Fibroblast of lung (primary cell): ENCODE data around the gene RPLP2. TPM values are rescaled to one million over a fixed set of nuclear protein-coding genes. Genes with fewer than 3 reads are reported as not detected.

Experiments
- DNase-seq, 2 donors: peaks; one replicate each; pipeline versions ENCODE4 v3.0.0 to v3.0.0-alpha.2; 2010; ENCODE audit warnings: low read depth in 2 of 2
- H2AFZ ChIP-seq: 2 replicates; pipeline ENCODE4 v1.5.1; 2012; ENCODE audit warnings: low read length, control low read depth, inconsistent platforms
- H3K27ac ChIP-seq: 2 replicates; pipeline ENCODE4 v1.5.1; 2011; ENCODE audit warnings: low read length, control low read depth; ENCODE audit not compliant: insufficient read depth
- H3K27me3 ChIP-seq: 2 replicates; pipeline ENCODE4 v1.5.1; 2011; ENCODE audit warnings: mild to moderate bottlenecking, low read length; ENCODE audit not compliant: control insufficient read depth, insufficient read depth
- H3K36me3 ChIP-seq: 2 replicates; pipeline ENCODE4 v1.5.1; 2011; ENCODE audit warnings: low read length; ENCODE audit not compliant: control insufficient read depth, insufficient read depth
- H3K4me1 ChIP-seq: 2 replicates; pipeline ENCODE4 v1.5.1; 2011; ENCODE audit warnings: low read length; ENCODE audit not compliant: control insufficient read depth, insufficient read depth; ENCODE audit errors: extremely low read depth
- H3K4me2 ChIP-seq: 2 replicates; pipeline ENCODE4 v1.5.1; 2011; ENCODE audit warnings: low read length, control low read depth; ENCODE audit not compliant: insufficient read depth; ENCODE audit errors: extremely low read depth
- H3K4me3 ChIP-seq, 4 experiments: fragments of 200-600 bp in 1 of 4; sonication (generic) in 1 of 4; replicated peaks in 1 of 4; 2 replicates each; pipeline ENCODE4 v1.5.1; 2011 to 2016; ENCODE audit warnings: low read length in 4 of 4, low read depth in 3 of 4, mild to moderate bottlenecking in 3 of 4, control low read depth in 2 of 4, inconsistent platforms in 1 of 4, mixed read lengths in 1 of 4; ENCODE audit not compliant: insufficient read depth in 1 of 4; ENCODE audit errors: control extremely low read depth in 1 of 4
- H3K79me2 ChIP-seq: 2 replicates; pipeline ENCODE4 v1.5.1; 2012; ENCODE audit warnings: mild to moderate bottlenecking, low read length, inconsistent platforms; ENCODE audit not compliant: control insufficient read depth, insufficient read depth
- H3K9ac ChIP-seq: 2 replicates; pipeline ENCODE4 v1.5.1; 2011; ENCODE audit warnings: mild to moderate bottlenecking, low read length, control low read depth; ENCODE audit not compliant: insufficient read depth
- H3K9me3 ChIP-seq: 2 replicates; pipeline ENCODE4 v1.5.1; 2012; ENCODE audit warnings: low read depth, low read length; ENCODE audit not compliant: control insufficient read depth, insufficient read depth
- H4K20me1 ChIP-seq: 2 replicates; pipeline ENCODE4 v1.5.1; 2011; ENCODE audit warnings: low read length; ENCODE audit not compliant: control insufficient read depth, insufficient read depth; ENCODE audit errors: extremely low read depth
- EZH2 ChIP-seq: IDR thresholded peaks from 2 replicates; pipeline ENCODE4 v1.5.1; 2012; ENCODE audit warnings: low read length, control low read depth, mild to moderate bottlenecking; ENCODE audit errors: missing control alignments
- polyA plus RNA-seq, 2 donors: library from polyadenylated mRNA; depleted of rRNA in 1 of 2; stranded (reverse) in 1 of 2; unstranded in 1 of 2; fragments of >200 nt; gene quantifications; 2 replicates each; pipeline ENCODE4 v1.2.1, GENCODE V29; 2011 to 2012; ENCODE audit warnings: missing spikeins in 1 of 2
- total RNA-seq: library from RNA; depleted of rRNA; stranded (reverse); fragments of >200 nt; gene quantifications from 2 replicates; pipeline ENCODE4 v1.2.1, GENCODE V29; 2014
- TF ChIP-seq, protein P1 (sequence below), 2 donors: IDR thresholded peaks in 1 of 2; conservative IDR thresholded peaks in 1 of 2; 1 replicate in 1 of 2; 2 replicates in 1 of 2; pipeline ENCODE4 v1.5.1; 2011 to 2012; ENCODE audit warnings: low read length in 2 of 2, control low read depth in 1 of 2, inconsistent platforms in 1 of 2, low read depth in 1 of 2, mild to moderate bottlenecking in 1 of 2

RPLP2 gene
- total and polyA plus RNA-seq, 2 donors (not counting 1 experiment from before 2014, with no cell fraction given), result 294 to 741 TPM

DNA sequence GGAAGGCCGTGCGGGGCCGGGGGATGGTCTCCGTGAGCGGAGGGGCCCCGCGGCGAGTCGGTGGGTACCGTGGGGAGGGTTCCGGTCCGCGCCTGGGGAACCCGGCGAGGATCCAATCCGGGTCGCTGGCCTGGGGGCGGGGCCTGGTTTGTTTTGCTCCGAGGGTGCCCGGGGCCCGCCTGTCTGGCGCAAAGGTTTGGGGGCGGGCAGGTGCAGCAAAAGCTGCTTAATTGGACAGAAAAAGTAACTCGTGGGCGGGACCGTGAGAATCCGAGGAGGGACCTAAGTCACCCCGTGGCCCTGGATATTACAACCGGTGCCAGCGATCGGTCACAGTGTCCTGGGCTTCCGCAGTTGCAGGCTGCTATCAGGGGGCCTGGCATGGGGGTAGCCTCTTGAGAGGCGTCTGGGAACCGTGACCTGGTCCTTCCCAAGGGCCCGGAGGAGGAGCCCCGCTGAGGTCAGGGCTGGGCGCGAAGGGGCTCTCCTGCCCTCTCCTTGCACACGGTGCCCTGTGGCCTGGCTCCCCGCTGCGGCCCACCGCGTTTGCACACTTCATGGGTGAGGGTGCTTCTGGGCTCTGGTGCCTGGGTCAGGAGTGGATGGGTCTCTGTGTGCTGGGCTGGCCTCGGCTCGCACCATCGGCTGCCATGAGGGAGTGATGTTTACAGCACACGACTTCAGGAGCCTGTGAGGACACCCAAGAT lies 10.3 kb downstream of the RPLP2 start:
- peak overlapping the region; percentile 83 for H3K4me2 ChIP-seq
- peaks cover 20% of the 10 kb centered on the region for H3K4me1 ChIP-seq
- DNase-seq, result peak; percentile 57 to 70
- H3K9ac ChIP-seq, result peak overlapping the region; percentile 90
- TF ChIP-seq EZH2, result no peak
- TF ChIP-seq, protein P1, sequence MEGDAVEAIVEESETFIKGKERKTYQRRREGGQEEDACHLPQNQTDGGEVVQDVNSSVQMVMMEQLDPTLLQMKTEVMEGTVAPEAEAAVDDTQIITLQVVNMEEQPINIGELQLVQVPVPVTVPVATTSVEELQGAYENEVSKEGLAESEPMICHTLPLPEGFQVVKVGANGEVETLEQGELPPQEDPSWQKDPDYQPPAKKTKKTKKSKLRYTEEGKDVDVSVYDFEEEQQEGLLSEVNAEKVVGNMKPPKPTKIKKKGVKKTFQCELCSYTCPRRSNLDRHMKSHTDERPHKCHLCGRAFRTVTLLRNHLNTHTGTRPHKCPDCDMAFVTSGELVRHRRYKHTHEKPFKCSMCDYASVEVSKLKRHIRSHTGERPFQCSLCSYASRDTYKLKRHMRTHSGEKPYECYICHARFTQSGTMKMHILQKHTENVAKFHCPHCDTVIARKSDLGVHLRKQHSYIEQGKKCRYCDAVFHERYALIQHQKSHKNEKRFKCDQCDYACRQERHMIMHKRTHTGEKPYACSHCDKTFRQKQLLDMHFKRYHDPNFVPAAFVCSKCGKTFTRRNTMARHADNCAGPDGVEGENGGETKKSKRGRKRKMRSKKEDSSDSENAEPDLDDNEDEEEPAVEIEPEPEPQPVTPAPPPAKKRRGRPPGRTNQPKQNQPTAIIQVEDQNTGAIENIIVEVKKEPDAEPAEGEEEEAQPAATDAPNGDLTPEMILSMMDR (conservative IDR thresholded peaks at IDR 0.05 in 1 of 2, IDR thresholded peaks at IDR 0.05 in 1 of 2; ENCODE audit: low read depth in 1 of 2, low read length in 2 of 2), result no peak
- peak overlapping the region; percentile 82 for H3K27ac ChIP-seq
- no peak overlapping the region for H2AFZ ChIP-seq
- H3K79me2 ChIP-seq, result peaks cover 16% of the 10 kb centered on the region
- H3K9me3 ChIP-seq, result no peaks in the 10 kb centered on the region
- H4K20me1 ChIP-seq, result no peaks in the 10 kb centered on the region
- peaks cover 15% of the 10 kb centered on the region for H3K36me3 ChIP-seq
- no peaks in the 10 kb centered on the region for H3K27me3 ChIP-seq
- H3K4me3 ChIP-seq, result peak overlapping the region; percentile 58 to 81 (median 75)

DNA sequence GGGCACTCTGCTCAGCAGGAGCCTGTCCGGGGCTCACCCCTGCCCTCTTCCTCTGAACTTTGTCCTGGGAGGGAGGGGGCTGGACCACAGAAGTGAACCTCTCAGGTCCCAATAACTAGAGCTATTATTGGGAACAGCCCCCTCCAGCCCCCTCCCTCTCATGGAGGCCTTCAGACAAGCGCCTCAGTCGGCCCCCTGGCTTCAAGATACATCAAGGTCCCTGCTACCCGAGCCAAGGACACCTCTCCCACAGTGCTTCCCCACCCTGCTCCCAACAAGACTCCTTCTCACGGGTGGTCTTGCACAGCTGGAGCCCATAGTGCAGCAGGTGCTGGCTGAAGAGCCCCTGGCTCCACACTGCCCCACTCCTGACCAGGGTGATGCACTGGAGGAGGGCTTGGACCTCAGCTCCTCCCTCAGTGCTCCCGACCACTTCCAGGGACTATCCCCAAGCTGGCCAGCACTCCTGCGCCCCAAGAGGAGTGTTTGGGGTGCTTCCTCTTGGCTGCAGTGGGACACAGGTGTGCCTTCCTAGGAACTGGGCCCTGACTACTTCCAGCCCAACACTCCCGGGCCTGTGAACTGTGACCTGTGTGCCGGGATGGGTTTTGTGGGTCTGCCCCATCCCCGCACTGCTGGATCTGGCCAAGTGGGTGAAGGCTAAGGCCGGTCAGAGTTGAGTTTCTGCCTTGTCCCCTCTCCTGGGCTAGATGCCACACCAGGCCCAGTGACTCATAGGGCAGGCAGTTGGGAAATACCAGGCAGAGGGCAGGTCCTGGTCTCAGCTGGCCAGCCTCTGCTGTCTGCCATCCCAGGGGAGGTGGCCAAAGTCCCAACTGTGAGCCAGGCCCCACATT lies 11.1 kb downstream of the RPLP2 start:
- H3K27ac ChIP-seq, result peak overlapping the region; percentile 31
- H3K27me3 ChIP-seq, result no peaks in the 10 kb centered on the region
- no peak overlapping the region for H2AFZ ChIP-seq
- peak in 1 of 2 donors; percentile 70 for DNase-seq
- no peaks in the 10 kb centered on the region for H4K20me1 ChIP-seq
- TF ChIP-seq, protein P1 (conservative IDR thresholded peaks at IDR 0.05 in 1 of 2, IDR thresholded peaks at IDR 0.05 in 1 of 2; ENCODE audit: low read depth in 1 of 2, low read length in 2 of 2), result no peak
- no peak for TF ChIP-seq EZH2
- peaks cover 20% of the 10 kb centered on the region for H3K4me1 ChIP-seq
- peak overlapping the region; percentile 58 to 81 (median 75) for H3K4me3 ChIP-seq
- peak overlapping the region; percentile 83 for H3K4me2 ChIP-seq
- peak overlapping the region; percentile 17 for H3K9ac ChIP-seq
- no peaks in the 10 kb centered on the region for H3K9me3 ChIP-seq
- peaks cover 16% of the 10 kb centered on the region for H3K79me2 ChIP-seq
- peaks cover 15% of the 10 kb centered on the region for H3K36me3 ChIP-seq
